GM12865 (cell line): Measurements from ENCODE around the gene EPB41L4B.

ENCODE experiments used
- DNase-seq: peaks from one replicate; pipeline ENCODE4 v3.0.0; 2010; ENCODE audit warnings: low read depth
- H3K4me3 ChIP-seq: 2 replicates; pipeline ENCODE4 v1.5.1; 2011; ENCODE audit warnings: mild to moderate bottlenecking, low read depth, low read length, control low read depth
- TF ChIP-seq, protein P1 (sequence below): IDR thresholded peaks from 2 replicates; pipeline ENCODE4 v1.5.1; 2011; ENCODE audit warnings: low read length, control low read depth, low read depth, inconsistent platforms; ENCODE audit not compliant: insufficient read depth; ENCODE audit errors: missing control alignments

The EPB41L4B gene

DNA sequence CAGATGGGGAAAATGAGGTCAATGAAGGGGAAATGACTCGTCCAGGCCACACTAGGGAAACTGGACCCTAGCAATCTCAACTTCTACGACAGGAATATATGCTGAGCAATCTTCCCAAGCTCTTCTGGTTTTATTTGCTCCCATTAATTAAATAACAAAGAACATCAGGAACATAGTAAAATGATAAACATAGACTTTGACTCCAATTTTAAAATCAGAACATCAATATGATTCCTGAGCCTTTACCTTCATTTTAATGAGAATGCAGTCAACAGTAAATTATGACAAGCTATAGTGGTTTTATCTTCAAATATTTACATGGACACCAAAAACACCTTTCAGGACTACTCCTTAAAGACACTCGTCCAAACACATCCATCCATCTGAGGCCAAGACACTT, 79.7 kb downstream of the EPB41L4B start:
- no peak for DNase-seq
- no peak overlapping the region for H3K4me3 ChIP-seq
- TF ChIP-seq, protein P1, sequence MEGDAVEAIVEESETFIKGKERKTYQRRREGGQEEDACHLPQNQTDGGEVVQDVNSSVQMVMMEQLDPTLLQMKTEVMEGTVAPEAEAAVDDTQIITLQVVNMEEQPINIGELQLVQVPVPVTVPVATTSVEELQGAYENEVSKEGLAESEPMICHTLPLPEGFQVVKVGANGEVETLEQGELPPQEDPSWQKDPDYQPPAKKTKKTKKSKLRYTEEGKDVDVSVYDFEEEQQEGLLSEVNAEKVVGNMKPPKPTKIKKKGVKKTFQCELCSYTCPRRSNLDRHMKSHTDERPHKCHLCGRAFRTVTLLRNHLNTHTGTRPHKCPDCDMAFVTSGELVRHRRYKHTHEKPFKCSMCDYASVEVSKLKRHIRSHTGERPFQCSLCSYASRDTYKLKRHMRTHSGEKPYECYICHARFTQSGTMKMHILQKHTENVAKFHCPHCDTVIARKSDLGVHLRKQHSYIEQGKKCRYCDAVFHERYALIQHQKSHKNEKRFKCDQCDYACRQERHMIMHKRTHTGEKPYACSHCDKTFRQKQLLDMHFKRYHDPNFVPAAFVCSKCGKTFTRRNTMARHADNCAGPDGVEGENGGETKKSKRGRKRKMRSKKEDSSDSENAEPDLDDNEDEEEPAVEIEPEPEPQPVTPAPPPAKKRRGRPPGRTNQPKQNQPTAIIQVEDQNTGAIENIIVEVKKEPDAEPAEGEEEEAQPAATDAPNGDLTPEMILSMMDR = no peak

DNA sequence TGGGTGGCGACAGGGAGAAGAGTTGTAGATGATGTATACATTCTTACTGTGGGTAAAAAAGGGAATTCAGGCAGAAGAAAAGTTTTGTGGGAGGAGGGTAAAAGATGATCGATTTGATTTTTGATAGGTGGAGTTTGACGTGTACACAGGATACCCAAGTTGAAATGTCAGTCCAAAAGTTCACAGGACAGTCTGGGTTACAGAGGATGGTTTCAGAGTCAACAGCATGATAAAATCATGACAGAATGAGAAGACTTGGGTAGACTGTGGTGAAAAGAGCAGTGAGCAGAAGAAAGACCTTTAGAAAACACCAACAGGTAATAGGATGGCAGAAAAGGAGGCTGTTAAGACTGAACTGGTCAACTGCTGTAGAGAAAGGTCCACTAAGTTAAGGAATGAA, 81.6 kb downstream of the EPB41L4B start:
- DNase-seq = no peak
- H3K4me3 ChIP-seq = no peak overlapping the region
- TF ChIP-seq, protein P1 = no peak

DNA sequence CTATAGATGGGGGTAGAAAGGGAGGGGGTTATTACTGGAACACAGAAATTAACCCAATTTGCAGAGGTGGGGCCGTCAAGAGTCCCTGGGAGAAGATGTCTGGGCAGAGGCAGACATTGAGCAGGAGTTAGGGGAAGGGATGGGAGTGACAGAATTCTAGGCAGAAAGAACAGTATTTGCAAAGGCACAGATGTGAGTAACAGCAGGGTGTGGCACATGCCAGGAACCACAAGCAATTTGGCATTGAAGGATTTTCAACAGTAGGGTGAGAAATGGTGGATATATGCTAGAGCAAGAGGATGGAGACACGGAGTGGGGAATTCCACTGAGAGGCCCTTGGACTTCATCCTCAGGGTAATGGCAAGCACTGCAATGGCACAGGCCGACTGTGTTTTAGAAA, 82.2 kb downstream of the EPB41L4B start:
- TF ChIP-seq, protein P1 = no peak
- no peak overlapping the region for H3K4me3 ChIP-seq
- no peak for DNase-seq

DNA sequence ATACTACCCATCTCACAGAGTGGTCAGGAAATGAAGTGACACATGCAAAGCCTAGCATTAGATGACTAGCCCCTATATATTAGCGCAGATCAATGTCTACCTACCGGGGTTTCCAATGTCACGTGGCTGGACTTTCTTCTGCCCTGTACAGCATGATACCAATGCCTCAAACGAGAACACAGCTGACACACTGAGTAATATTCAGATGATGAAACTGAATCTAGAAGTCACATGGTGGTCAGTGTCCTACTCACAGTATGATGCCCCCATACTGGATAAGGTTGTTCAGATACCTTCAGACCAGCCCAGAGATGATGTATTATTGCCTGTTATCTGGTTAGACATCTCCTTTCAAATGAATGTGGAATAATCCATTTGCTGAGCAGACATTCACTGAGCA, 82.7 kb downstream of the EPB41L4B start:
- H3K4me3 ChIP-seq = no peak overlapping the region
- peak; percentile 39 for DNase-seq
- TF ChIP-seq, protein P1 = no peak

DNA sequence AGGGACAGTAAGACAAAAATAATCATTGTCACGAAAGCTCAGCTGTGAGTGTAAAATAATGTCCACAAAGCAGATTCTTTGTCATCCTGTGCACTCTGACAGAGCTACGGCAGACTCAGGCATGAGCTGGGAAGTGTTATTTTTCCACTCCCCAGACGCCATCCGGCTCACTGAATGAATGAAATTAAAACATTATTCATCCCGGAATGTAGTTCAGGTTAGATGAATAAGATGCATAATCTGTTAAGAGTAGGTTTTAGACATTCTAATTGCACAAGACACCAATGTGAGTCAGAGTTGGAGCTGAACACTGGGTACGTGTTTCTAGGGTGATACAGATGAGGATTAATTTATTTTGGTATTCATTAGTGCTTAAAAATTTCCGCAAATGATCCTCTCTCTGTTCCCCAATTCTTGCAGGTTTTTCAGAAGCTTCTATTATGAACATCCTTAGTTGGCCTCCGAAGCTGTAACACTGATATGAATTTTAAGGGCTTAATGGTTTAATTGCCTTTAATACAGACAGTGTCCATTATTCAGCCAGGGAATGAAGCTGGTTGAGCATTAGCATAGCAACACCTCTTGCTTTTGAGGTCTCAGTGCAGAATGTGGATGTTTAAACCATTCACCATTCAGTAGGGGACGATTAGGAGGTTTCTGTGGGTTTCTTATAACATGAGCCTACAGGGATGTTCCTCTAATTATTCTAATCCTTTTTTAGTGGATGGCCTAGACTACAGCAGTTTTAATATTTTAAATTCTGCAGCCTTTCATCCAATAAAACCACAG, 88.2 kb downstream of the EPB41L4B start:
- DNase-seq = no peak
- TF ChIP-seq, protein P1 = no peak
- no peak overlapping the region for H3K4me3 ChIP-seq

DNA sequence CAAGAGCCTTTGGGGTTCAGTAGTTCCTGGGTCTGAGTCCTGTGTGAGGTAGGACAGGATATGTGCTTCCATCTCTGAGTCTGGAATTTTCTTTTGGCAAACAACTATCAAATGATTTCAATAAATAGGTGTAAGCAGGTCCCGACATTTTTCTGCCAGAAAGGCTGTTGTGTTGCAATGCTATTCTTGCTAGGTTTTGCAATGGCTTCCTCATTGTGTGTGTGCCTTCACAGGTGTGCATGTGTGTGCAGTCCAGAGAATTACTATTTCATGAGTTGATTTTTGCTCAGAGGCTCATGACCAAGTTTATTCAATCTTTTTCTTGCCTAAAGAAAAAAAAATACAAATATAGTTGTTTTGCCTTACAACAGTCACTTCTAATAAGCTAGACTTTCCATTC, 89.3 kb downstream of the EPB41L4B start:
- H3K4me3 ChIP-seq = no peak overlapping the region
- no peak for DNase-seq
- TF ChIP-seq, protein P1 = no peak

DNA sequence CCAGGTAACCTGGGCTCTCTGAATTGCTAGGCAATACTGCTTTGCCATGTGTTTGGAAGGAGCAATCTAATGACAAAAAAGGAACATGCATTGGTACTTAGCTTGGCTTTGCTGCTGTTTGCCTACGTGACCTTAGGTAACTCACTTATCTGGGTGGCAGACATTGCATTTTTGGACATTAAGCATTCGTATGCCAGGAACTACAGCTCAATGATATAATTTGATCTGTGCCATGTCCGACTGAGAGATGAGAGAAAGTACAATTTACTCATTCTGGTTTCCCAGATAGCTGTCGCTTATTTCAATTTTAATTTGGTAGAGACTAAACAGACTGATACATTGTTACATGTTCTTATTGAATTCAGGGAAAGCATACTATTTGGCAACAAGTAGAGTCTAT, 90.6 kb downstream of the EPB41L4B start:
- TF ChIP-seq, protein P1 = no peak
- no peak overlapping the region for H3K4me3 ChIP-seq
- DNase-seq = no peak
